Measurements from ENCODE around the gene EZH2.
A peak's percentile ranks its signal among the peaks of the same experiment; 100 is the strongest.

Gene EZH2

DNA sequence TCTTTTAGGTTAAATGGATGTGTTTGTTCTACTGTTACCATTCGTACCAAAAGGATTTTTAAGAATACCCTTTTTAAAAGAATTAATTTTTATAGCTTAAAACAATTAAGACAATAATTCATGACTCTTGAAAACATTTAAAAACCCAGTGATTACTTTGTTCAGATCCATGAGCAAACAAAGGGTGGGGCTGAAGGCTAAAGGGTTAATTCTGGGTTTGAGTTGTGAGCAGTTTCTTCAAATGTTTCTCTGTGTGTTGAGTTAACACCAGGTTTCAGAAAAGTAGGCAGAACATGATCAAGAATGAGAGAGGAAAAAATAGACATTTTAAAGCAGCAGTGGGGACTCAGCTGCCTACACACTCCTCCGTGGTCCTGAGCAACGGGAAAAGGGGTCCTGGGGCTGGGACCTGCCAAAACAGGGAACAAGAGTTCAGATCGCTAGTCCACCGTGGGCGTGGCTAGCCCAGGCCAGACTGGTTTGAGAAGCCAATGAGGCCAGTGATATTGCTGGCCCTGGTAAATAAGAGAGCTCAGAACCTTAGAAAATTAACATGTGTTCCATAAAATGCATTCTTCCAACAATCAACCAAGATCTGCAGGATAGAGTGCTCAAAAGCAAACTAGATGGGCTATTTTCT is 14.9 kb upstream of the EZH2 start:
- DNase-seq (ENCODE audit: low read depth in 2 of 2), result no peak

GRCh38 chr7:148894591-148894990 is 10.5 kb upstream of the EZH2 start:
- no peak for DNase-seq (ENCODE audit: low read depth in 2 of 2)

- DNase-seq (ENCODE audit: low read depth in 2 of 2), result no peak
Observed at GRCh38 chr7:148893071-148893470, 9.0 kb upstream of the EZH2 start.

DNA sequence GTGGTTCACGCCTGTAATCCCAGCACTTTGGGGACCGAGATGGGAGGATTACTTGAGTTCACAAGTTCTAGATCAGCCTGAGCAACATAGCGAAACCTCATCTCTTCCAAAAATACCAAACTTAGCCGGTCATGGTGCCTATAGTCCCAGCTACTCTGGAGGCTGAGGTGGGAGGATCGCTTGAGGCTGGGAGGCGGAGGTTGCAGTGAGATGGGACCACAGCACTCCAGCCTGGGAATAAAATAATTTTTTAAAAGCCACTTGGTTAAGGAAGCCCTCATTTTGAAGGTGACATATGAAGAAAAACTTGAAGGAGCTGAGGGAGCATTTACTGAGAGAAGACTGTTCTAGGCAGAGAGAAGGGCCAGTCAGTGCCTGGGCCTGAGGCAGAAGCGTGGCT is 4.2 kb upstream of the EZH2 start:
- no peak for DNase-seq (ENCODE audit: low read depth in 2 of 2)

DNA sequence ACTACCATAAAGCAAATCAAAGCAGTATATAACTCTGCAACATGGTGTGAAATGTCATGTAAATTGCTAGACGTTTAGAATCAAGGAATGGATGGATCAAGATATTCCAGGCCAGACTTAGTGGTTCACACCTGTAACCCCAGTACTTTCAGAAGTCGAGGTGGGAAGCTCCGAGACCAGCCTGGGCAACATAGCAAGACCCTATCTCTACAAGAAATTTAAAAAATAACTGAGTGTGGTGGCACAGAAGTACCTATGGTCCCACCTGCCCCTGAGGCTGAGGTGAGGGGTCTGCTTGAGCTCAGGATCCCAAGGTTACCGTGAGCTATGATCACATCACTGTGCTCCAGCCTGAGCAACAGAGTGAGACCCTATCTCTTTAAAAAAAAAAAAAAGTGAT is 2.8 kb upstream of the EZH2 start:
- no peak for DNase-seq (ENCODE audit: low read depth in 2 of 2)

DNA sequence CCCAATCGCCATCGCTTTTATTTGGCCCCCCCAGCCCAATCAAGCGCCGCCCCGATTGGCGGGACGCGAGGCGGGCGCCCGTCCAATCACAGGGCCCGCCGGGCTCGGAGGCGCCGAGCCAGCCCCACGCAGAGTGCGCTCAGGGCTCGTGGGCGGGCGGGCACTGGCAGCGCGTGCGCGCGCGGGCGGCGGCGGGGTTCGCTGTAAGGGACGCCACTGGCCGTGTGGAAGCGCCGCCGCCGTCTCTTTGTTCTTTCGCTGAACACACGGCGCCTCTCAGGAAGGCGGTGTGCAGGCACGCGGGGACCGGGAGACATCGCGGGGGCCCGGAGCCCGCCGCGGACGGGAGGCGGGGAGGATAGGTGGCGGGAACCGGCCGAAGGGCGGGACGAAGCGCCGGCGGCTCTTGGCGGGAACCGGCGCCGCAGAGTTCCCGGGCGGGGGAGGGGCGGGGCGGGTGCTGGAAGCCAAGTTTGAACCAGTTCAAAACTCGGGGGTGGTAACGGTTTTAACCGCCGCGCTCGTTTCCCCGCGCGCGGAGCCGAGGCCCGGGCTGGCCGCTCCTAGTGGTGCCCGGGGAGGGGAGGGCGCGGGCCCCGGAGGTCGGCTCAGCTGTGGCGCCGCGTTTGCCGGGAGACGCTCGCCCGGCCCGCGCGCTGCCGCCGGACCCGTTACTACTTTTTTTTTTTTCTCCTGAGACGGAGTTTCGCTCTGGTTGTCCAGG is 370 bp upstream of the EZH2 start:
- peak; percentile 82 to 89 for DNase-seq (ENCODE audit: low read depth in 2 of 2)

DNA sequence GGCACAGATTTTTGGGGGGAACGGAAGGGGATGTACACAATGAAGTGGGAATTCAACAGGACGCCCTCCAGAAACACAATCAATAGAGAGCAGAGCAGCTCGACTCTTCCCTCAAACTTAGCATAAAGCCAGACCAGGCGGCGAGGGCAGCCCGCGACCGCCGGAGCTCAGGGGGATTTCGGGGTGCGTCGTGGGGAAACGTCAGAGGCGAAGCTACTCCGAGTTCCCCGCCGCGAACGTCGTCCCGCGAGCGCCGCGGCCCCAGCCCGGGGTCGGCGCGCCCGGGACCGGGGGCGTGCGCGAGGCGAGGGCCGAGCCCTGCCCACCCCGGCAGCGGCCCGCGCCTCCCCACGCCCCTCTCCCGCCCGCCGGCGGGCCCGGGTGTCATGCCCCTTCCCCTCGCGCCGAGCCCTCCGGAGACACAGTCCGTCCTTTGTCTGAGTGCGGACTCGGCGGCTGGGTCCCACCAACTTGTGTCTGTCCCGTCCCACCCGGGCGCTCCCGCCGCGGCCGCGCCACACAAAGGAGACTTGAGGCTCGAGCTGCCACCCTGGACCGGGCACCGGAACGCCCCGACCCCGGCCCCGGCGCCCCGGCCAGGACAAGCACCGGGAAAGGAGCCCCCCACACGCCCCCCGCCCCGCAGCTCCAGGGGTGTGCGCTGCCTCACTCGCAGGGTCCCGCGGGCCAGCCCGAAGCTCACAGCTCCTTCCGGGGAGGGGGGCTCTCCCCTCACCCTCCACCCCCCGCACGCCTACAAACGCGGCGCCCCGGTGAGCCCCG is 634 bp downstream of the EZH2 start:
- peak; percentile 13 to 36 for DNase-seq (ENCODE audit: low read depth in 2 of 2)

- no peak for DNase-seq (ENCODE audit: low read depth in 2 of 2)
Observed at GRCh38 chr7:148882841-148883265, 1.2 kb downstream of the EZH2 start.

- no peak for DNase-seq (ENCODE audit: low read depth in 2 of 2)
Observed at GRCh38 chr7:148882192-148882591, 1.9 kb downstream of the EZH2 start.

DNA sequence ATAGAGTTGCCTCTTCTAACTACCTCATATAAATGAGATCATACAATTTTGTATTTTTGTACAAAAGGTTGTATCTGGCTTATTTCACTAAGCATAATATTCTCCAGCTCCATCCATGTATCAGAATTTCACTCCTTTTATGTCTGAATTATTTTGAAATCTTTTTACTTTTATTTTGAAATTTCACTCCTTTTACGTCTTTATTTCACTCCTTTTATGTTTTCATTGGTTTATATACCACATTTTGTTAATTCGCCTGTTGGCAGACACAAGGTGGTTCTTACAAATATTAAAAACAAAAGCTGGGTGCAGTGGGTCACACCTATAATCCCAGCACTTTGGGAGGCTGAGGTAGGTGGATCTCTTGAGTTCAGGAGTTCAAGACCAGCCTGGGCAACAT is 5.8 kb downstream of the EZH2 start:
- no peak for DNase-seq (ENCODE audit: low read depth in 2 of 2)

GRCh38 chr7:148877517-148877916 is 6.6 kb downstream of the EZH2 start:
- no peak for DNase-seq (ENCODE audit: low read depth in 2 of 2)

DNA sequence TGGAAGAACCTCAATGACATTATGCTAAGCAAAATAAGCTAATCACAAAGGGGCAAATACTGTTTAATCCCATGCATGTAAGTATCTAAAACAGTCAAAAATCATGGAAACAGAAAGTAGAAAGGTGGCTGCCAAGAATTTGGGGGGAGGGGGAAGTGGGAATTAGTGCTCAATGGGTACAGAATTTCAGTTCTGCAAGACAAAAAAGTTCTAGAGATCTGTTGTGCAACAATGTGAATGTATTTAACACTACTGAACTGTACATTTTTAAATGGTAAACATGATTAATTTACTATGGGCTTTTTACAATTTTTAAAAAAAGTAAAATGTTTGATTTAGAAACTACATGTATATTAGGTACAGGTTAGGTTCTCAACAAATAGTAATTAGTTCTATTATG is 11.9 kb downstream of the EZH2 start:
- DNase-seq (ENCODE audit: low read depth in 2 of 2), result no peak

DNA sequence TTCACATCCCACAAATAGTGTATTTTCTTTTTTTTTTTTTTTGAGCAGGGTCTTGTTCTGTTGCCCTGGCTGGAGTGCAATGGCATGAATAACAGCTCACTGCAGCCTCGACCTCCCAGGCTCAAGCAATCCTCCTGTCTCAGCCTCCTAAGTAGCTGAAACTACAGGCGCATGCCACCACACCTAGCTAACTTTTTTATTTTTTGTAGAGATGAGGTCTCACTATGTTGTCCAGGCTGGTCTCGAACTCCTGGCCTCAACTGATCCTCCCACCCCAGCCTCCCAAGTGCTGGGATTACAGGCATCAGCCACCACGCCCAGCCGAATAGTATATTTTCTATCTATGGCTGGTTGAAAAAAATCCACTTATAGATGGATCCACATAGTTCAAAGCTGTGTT is 12.5 kb downstream of the EZH2 start:
- no peak for DNase-seq (ENCODE audit: low read depth in 2 of 2)

- no peak for DNase-seq (ENCODE audit: low read depth in 2 of 2)
Observed at GRCh38 chr7:148871030-148871429, 13.1 kb downstream of the EZH2 start.

DNA sequence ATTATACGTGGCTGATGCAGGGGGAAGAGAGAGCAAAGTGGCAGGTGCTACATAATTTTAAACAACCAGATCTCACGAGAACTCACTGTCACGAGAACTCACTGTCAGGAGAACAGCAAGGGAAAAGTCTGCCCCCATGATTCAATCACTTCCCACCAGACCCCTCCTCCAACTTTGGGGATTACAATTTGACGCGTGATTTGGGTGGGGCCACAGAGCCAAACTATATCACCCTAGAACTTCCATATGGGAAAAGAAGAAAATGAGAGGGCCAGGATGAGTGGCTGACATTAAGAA is 15.8 kb downstream of the EZH2 start:
- no peak for DNase-seq (ENCODE audit: low read depth in 2 of 2)

DNA sequence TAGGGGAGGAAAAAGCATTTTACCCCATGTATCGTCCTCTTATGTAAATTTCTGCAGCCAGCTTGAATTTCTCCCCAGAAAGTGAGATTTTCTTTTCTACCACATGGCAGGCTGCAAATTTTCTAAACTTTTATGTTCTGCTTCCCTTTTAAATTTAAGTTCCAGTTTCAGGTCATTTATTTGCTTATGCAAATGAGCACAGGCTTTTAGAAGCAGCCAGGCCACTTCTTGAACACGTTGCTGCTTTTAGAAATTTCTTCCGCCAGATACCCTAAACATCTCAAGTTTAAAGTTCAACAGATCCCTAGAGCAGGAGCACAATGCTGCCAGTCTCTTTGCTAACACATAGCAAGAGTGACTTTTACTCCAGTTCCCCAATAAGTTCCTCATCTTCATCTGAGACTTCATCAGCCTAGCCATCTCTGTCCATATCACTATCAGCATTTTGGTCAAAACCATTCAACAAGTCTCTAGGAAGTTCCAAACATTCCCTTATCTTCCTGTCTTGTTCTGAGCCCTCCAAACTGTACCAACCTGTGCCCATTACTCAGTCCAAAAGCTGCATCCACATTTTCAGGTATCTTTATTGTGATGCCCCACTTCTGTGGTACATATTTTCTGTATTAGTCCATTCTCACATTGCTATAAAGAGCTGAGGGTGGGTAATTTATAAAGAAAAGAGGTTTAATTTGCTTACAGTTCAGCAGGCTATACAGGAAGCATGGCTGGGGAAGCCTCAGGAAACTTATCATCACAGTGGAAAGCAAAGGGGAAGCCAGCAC is 16.3 kb downstream of the EZH2 start:
- DNase-seq (ENCODE audit: low read depth in 2 of 2), result no peak

DNA sequence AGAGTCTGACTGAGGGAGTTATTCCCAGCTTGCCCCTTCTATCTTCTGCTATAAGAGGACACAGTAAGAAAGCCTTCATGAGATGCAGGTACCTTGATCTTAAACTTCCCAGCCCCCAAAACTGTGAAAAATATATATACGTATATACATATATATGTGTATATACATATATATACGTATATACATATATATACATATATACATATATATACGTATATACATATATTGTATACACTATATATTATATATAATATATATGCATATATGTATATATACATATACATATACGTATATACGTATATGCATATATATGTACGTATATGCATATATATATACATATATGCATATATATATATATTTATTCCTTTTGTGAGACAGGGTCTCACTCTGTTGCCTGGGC is 17.7 kb downstream of the EZH2 start:
- no peak for DNase-seq (ENCODE audit: low read depth in 2 of 2)

DNA sequence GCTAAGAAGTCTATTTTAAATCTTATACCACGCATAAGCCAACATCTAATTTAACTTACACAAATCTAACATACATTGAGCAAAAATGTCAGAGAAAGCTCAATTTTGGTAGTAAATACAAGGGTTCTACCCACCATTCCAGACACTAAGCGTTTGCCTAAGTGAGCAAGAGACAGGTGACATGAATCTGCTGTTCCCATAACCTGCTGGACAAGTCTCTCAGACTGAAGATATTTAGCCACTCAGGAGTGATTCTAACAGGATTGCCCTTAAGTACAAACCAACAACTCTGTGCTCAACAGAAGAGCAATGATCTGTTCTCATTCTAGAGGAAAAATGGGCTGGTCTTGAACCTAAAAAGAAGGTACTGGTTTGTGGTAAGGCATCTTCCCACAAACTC is 18.8 kb downstream of the EZH2 start:
- DNase-seq (ENCODE audit: low read depth in 2 of 2), result no peak

GRCh38 chr7:148863324-148863723 is 20.8 kb downstream of the EZH2 start:
- DNase-seq (ENCODE audit: low read depth in 2 of 2), result no peak

- no peak for DNase-seq (ENCODE audit: low read depth in 2 of 2)
Observed at GRCh38 chr7:148862481-148862880, 21.6 kb downstream of the EZH2 start.

GRCh38 chr7:148858489-148858888 is 25.6 kb downstream of the EZH2 start:
- DNase-seq (ENCODE audit: low read depth in 2 of 2), result no peak

- no peak for DNase-seq (ENCODE audit: low read depth in 2 of 2)
Observed at GRCh38 chr7:148856891-148857290, 27.2 kb downstream of the EZH2 start.

GRCh38 chr7:148856578-148856881 is 27.6 kb downstream of the EZH2 start:
- DNase-seq (ENCODE audit: low read depth in 2 of 2), result no peak
